HCT116 (cell line): Measurements from ENCODE around the gene FLT4. TPM values are rescaled to one million over a fixed set of nuclear protein-coding genes. Genes with fewer than 3 reads are reported as not detected.

Experiments
- ATAC-seq: fragments of 200-7000 bp; cut with Tn5 transposase; 2 replicates; pipeline ENCODE4 v1.9.1; 2020; ENCODE audit warnings: mild to moderate bottlenecking, moderate library complexity
- BruUV-seq: library from RNA; stranded (reverse); fragments of 400-500 nt; replicated peaks from 2 replicates; lab custom pipeline; 2021; lab: Mats Ljungman, UMichigan
- CTCF ChIA-PET: fragments of 300-600 bp; sonication (Branson Sonifier 250); formaldehyde crosslinking; loops from one replicate; lab custom pipeline; 2021; ENCODE audit warnings: antibody characterized with exemption; lab: Charles Lee
- POLR2A ChIA-PET: fragments of 300-600, 350-600 bp; sonication (Branson Sonifier 250); formaldehyde crosslinking; loops from one replicate; lab custom pipeline; 2021; ENCODE audit warnings: antibody characterized with exemption; lab: Charles Lee
- RAD21 ChIA-PET, 2 experiments: fragments of 300-600 bp; sonication (Branson Sonifier 250); formaldehyde crosslinking; loops; one replicate each; lab custom pipeline; 2023; ENCODE audit warnings: low total read pairs in 2 of 2; ENCODE audit not compliant: uncharacterized antibody in 2 of 2, unreplicated experiment in 2 of 2, low non-redundant PET in 1 of 2; lab: Charles Lee
- DNase-seq: peaks from one replicate; pipeline ENCODE4 v3.0.0-alpha.2; 2010; ENCODE audit warnings: low read depth, low spot score
- H2AFZ ChIP-seq: fragments of 200-600 bp; shearing (Covaris generic), sonication (generic); 2 replicates; pipeline ENCODE4 v1.6.1; 2017; ENCODE audit warnings: low read depth, mixed run types, mixed read lengths, antibody characterized with exemption, low read length; ENCODE audit not compliant: poor library complexity, severe bottlenecking
- H3K27ac ChIP-seq: 2 replicates; pipeline ENCODE4 v1.5.1; 2012; ENCODE audit warnings: low read depth, low read length
- H3K27me3 ChIP-seq: fragments of 200-600 bp; sonication (generic); 2 replicates; pipeline ENCODE4 v1.6.1; 2016; ENCODE audit warnings: mixed run types, low read length, mixed read lengths; ENCODE audit not compliant: insufficient read depth
- H3K36me3 ChIP-seq, 2 experiments: fragments of 200-500 bp in 1 of 2; fragments of 200-600 bp in 1 of 2; sonication (Bioruptor generic) in 1 of 2; sonication (generic) in 1 of 2; 2 replicates each; pipeline versions ENCODE4 v1.5.1 to v1.6.1; 2014 to 2016; ENCODE audit warnings: low read length in 2 of 2, inconsistent platforms in 1 of 2, mixed read lengths in 1 of 2, mixed run types in 1 of 2; ENCODE audit not compliant: insufficient read depth in 2 of 2, control insufficient read depth in 1 of 2
- H3K4me1 ChIP-seq, 2 experiments: fragments of 200-600 bp in 1 of 2; sonication (generic) in 1 of 2; 2 replicates each; pipeline versions ENCODE4 v1.5.1 to v1.6.1; 2012 to 2017; ENCODE audit warnings: low read length in 2 of 2, inconsistent platforms in 1 of 2, mild to moderate bottlenecking in 1 of 2, mixed read lengths in 1 of 2, mixed run types in 1 of 2, moderate library complexity in 1 of 2; ENCODE audit not compliant: insufficient read depth in 2 of 2, control insufficient read depth in 1 of 2
- H3K4me2 ChIP-seq: fragments of 200-600 bp; sonication (generic); 2 replicates; pipeline ENCODE4 v1.6.1; 2017; ENCODE audit warnings: mixed run types, low read length, mixed read lengths
- H3K4me3 ChIP-seq, 2 experiments: fragments of 200-600 bp in 1 of 2; sonication (generic) in 1 of 2; replicated peaks in 1 of 2; 2 replicates each; pipeline ENCODE4 v1.5.1; 2011 to 2016; ENCODE audit warnings: low read length in 2 of 2, control low read depth in 1 of 2, low read depth in 1 of 2, mild to moderate bottlenecking in 1 of 2, mixed read lengths in 1 of 2, mixed run types in 1 of 2
- H3K79me2 ChIP-seq: fragments of 200-600 bp; sonication (generic); 2 replicates; pipeline ENCODE4 v1.6.1; 2017; ENCODE audit warnings: mild to moderate bottlenecking, mixed run types, low read length, moderate library complexity, mixed read lengths; ENCODE audit not compliant: insufficient read depth
- H3K9ac ChIP-seq: fragments of 200-600 bp; sonication (generic); 2 replicates; pipeline ENCODE4 v1.6.1; 2016; ENCODE audit warnings: low read length, mixed read lengths
- H3K9me2 ChIP-seq: fragments of 200-600 bp; sonication (generic), shearing (Covaris generic); 2 replicates; pipeline ENCODE4 v1.6.1; 2017; ENCODE audit warnings: mixed run types, mild to moderate bottlenecking, moderate library complexity; ENCODE audit not compliant: insufficient read depth
- H3K9me3 ChIP-seq, 2 experiments: fragments of 200-500 bp in 1 of 2; fragments of 200-600 bp in 1 of 2; sonication (Bioruptor generic) in 1 of 2; sonication (generic) in 1 of 2; 2 replicates each; pipeline ENCODE4 v1.6.1; 2014 to 2017; ENCODE audit warnings: low read length in 2 of 2, mixed read lengths in 2 of 2, inconsistent platforms in 1 of 2, low read depth in 1 of 2, mild to moderate bottlenecking in 1 of 2, mixed run types in 1 of 2, moderate library complexity in 1 of 2; ENCODE audit not compliant: control insufficient read depth in 1 of 2, insufficient read depth in 1 of 2
- H4K20me1 ChIP-seq: fragments of 200-600 bp; sonication (generic), shearing (Covaris generic); 2 replicates; pipeline ENCODE4 v1.6.1; 2017; ENCODE audit warnings: mixed run types, mild to moderate bottlenecking, moderate library complexity; ENCODE audit not compliant: insufficient read depth
- CBX3 ChIP-seq: IDR thresholded peaks from 2 replicates; pipeline ENCODE4 v1.6.1; 2012; ENCODE audit warnings: low read depth
- EGR1 ChIP-seq: IDR thresholded peaks from 2 replicates; pipeline ENCODE4 v1.6.1; 2012; ENCODE audit warnings: low read depth
- ELF1 ChIP-seq: IDR thresholded peaks from 2 replicates; pipeline ENCODE4 v1.6.1; 2012; ENCODE audit warnings: low read depth, borderline replicate concordance
- EZH2 ChIP-seq: fragments of 200-600 bp; sonication (generic); IDR thresholded peaks from 2 replicates; pipeline ENCODE4 v1.6.1; 2017; ENCODE audit warnings: antibody characterized with exemption, mixed run types
- JUND ChIP-seq: IDR thresholded peaks from 2 replicates; pipeline ENCODE4 v1.6.1; 2012
- RAD21 ChIP-seq: IDR thresholded peaks from 2 replicates; pipeline ENCODE4 v1.6.1; 2012; ENCODE audit warnings: low read depth, mild to moderate bottlenecking
- SIN3A ChIP-seq: IDR thresholded peaks from 2 replicates; pipeline ENCODE4 v1.6.1; 2012; ENCODE audit warnings: low read depth
- SP1 ChIP-seq: IDR thresholded peaks from 2 replicates; pipeline ENCODE4 v1.6.1; 2012; ENCODE audit warnings: low read depth
- SRF ChIP-seq: IDR thresholded peaks from 2 replicates; pipeline ENCODE4 v1.6.1; 2012; ENCODE audit warnings: low read depth
- TCF7L2 ChIP-seq: IDR thresholded peaks from 2 replicates; pipeline ENCODE4 v1.7.0; 2011; ENCODE audit warnings: borderline replicate concordance, inconsistent platforms; ENCODE audit not compliant: insufficient read depth, insufficient read length; ENCODE audit errors: extremely low read depth
- YY1 ChIP-seq: IDR thresholded peaks from 2 replicates; pipeline ENCODE4 v1.6.1; 2011; ENCODE audit warnings: low read length, low read depth, moderate library complexity, mild to moderate bottlenecking; ENCODE audit not compliant: insufficient replicate concordance; ENCODE audit errors: extremely low read depth
- ZNF274 ChIP-seq: fragments of 200-500 bp; sonication (Bioruptor generic); IDR thresholded peaks from 2 replicates; pipeline ENCODE4 v1.6.1; 2014; ENCODE audit warnings: mild to moderate bottlenecking, low read depth, low read length, inconsistent platforms
- intact Hi-C: fragments of 100-400 bp; cut with micrococcal nuclease; formaldehyde crosslinking; loops from 2 replicates; pipeline ENCODE4 v1.10.0; 2022
- total RNA-seq: library from RNA; stranded (reverse); gene quantifications from one replicate; pipeline ENCODE4 v1.2.1, GENCODE V29; 2021; ENCODE audit not compliant: unreplicated experiment
- TF ChIP-seq, protein P1 (sequence below), 3 experiments: fragments of 200-600 bp in 1 of 3; sonication (generic) in 1 of 3; IDR thresholded peaks in 2 of 3; conservative IDR thresholded peaks in 1 of 3; 2 replicates each; pipeline ENCODE4 v1.5.1; 2012 to 2017; ENCODE audit warnings: low read depth in 2 of 3, low read length in 2 of 3, antibody characterized with exemption in 1 of 3, borderline replicate concordance in 1 of 3, control low read depth in 1 of 3, mild to moderate bottlenecking in 1 of 3, mixed read lengths in 1 of 3, mixed run types in 1 of 3, moderate library complexity in 1 of 3; ENCODE audit not compliant: insufficient read depth in 1 of 3
- TF ChIP-seq, protein P2 (sequence below): IDR thresholded peaks from 2 replicates; pipeline ENCODE4 v1.6.1; 2012

Gene FLT4
- total RNA-seq, 1 experiment from 2014 or later = 0.17 TPM

DNA sequence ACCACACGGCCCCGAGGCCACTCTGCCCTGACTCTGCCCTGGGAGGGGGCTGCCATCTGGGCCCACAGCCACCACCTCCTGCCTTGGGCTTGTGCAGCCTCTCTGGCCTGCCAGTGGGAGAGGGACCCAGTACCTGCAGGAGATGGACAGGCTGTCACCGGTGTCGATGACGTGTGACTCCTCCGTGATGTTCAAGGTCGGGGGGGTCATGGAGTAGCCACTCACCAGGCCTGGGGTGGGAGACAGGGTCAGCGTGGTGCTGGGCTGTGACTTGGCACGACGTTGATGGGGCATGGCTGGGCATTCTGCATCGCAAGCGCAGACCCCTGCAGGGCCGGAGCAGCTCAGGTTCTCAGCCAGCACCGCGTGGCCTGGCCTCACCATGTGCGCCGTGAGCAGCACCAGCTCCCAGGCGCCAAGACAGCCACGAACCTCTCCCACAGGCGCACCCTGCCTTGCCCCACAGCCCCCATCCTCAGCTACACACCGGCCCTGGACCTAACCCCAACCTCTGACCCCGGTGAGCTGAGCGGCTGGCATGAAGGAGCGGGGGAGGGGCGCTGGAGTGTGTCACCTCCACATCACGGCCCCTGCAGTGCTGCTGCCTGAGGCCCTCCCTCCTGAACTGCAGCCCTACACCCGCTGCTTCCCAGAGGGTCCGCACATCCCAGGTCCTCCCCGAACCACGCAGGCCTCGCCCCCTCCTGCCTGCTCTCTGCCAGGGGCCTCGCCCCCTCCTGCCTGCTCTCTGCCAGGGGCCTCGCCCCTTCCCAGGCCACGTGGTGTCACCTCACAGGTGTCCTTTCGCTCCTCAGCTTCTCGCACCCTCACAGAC lies 17.6 kb downstream of the FLT4 start:
- Histone ChIP-seq H3K79me2 (no peaks in the 10 kb centered on the region), H3K9me3 (no peaks in the 10 kb centered on the region), H2AFZ (no peak overlapping the region), H3K27ac (no peak overlapping the region), H4K20me1 (no peaks in the 10 kb centered on the region), H3K4me1 (no peaks in the 10 kb centered on the region), H3K4me2 (no peak overlapping the region), H3K9ac (no peak overlapping the region), H3K27me3 (no peaks in the 10 kb centered on the region), H3K36me3 (no peaks in the 10 kb centered on the region), H3K9me2 (no peaks in the 10 kb centered on the region), H3K4me3 (no peak overlapping the region)
- intact Hi-C loops = no loop called here
- RAD21 ChIA-PET = no interaction called here
- no peak for TF ChIP-seq SIN3A
- TF ChIP-seq EGR1 = no peak
- TF ChIP-seq, protein P1, sequence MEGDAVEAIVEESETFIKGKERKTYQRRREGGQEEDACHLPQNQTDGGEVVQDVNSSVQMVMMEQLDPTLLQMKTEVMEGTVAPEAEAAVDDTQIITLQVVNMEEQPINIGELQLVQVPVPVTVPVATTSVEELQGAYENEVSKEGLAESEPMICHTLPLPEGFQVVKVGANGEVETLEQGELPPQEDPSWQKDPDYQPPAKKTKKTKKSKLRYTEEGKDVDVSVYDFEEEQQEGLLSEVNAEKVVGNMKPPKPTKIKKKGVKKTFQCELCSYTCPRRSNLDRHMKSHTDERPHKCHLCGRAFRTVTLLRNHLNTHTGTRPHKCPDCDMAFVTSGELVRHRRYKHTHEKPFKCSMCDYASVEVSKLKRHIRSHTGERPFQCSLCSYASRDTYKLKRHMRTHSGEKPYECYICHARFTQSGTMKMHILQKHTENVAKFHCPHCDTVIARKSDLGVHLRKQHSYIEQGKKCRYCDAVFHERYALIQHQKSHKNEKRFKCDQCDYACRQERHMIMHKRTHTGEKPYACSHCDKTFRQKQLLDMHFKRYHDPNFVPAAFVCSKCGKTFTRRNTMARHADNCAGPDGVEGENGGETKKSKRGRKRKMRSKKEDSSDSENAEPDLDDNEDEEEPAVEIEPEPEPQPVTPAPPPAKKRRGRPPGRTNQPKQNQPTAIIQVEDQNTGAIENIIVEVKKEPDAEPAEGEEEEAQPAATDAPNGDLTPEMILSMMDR (IDR thresholded peaks at IDR 0.05 in 2 of 3, conservative IDR thresholded peaks at IDR 0.05 in 1 of 3; ENCODE audit: borderline replicate concordance in 1 of 3, insufficient read depth in 1 of 3, low read depth in 2 of 3, low read length in 2 of 3) = no peak
- TF ChIP-seq SP1 = no peak
- TF ChIP-seq RAD21 = no peak
- TF ChIP-seq TCF7L2 = no peak
- no peak for TF ChIP-seq CBX3
- no peak for TF ChIP-seq ELF1
- TF ChIP-seq JUND = no peak
- TF ChIP-seq YY1 = no peak
- TF ChIP-seq EZH2 = no peak
- TF ChIP-seq SRF = no peak
- TF ChIP-seq, protein P2, sequence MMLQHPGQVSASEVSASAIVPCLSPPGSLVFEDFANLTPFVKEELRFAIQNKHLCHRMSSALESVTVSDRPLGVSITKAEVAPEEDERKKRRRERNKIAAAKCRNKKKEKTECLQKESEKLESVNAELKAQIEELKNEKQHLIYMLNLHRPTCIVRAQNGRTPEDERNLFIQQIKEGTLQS = no peak
- no peak for TF ChIP-seq ZNF274
- no TSS peak for BruUV-seq
- POLR2A ChIA-PET = no interaction called here
- CTCF ChIA-PET = no interaction called here
- no peak for ATAC-seq
- DNase-seq = no peak
